SU-DHL-6 (cell line): ENCODE data around the gene MTA3.

ENCODE experiments used
- H2AFZ ChIP-seq: fragments of 200-600 bp; sonication (generic); 2 replicates; pipeline ENCODE4 v1.6.1; 2014; ENCODE audit warnings: low read depth, mild to moderate bottlenecking, moderate library complexity, mixed read lengths, antibody characterized with exemption, low read length; ENCODE audit not compliant: severe bottlenecking
- H3F3A ChIP-seq: fragments of 200-600 bp; shearing (Covaris generic); 2 replicates; pipeline ENCODE4 v1.6.0; 2016; ENCODE audit warnings: antibody characterized with exemption, mild to moderate bottlenecking; ENCODE audit not compliant: insufficient read depth
- H3K27ac ChIP-seq: fragments of 200-600 bp; sonication (generic); 2 replicates; pipeline ENCODE4 v1.5.1; 2016; ENCODE audit warnings: low read depth, mild to moderate bottlenecking, low read length, moderate library complexity, mixed read lengths
- H3K27me3 ChIP-seq: fragments of 200-600 bp; sonication (generic), shearing (Covaris generic); 2 replicates; pipeline ENCODE4 v1.6.0; 2014; ENCODE audit warnings: mild to moderate bottlenecking, low read length
- H3K36me3 ChIP-seq: fragments of 200-600 bp; sonication (generic); 2 replicates; pipeline ENCODE4 v1.6.1; 2014; ENCODE audit warnings: mild to moderate bottlenecking, low read length, mixed read lengths
- H3K4me2 ChIP-seq: fragments of 300-600, 200-600 bp; shearing (Covaris generic), sonication (generic); 2 replicates; pipeline ENCODE4 v1.6.0; 2014; ENCODE audit warnings: low read length, low read depth, mild to moderate bottlenecking; ENCODE audit not compliant: poor library complexity, severe bottlenecking
- H3K4me3 ChIP-seq: fragments of 200-600 bp; sonication (generic); 2 replicates; pipeline ENCODE4 v1.5.1; 2014; ENCODE audit warnings: antibody characterized with exemption, low read length, mild to moderate bottlenecking, mixed read lengths; ENCODE audit not compliant: insufficient read depth, poor library complexity, severe bottlenecking
- H3K79me2 ChIP-seq: fragments of 200-600 bp; sonication (generic); 2 replicates; pipeline ENCODE4 v1.6.1; 2014; ENCODE audit warnings: mild to moderate bottlenecking, low read length, moderate library complexity; ENCODE audit not compliant: insufficient read depth
- H3K9ac ChIP-seq: fragments of 200-600 bp; sonication (generic); 2 replicates; pipeline ENCODE4 v1.7.0; 2014; ENCODE audit warnings: mild to moderate bottlenecking, low read length
- H3K9me2 ChIP-seq: fragments of 200-600 bp; sonication (generic); replicated peaks from 2 replicates; pipeline ENCODE4 v1.6.1; 2014; ENCODE audit warnings: low read length; ENCODE audit not compliant: insufficient read depth
- H3K9me3 ChIP-seq: fragments of 200-600 bp; sonication (generic); 2 replicates; pipeline ENCODE4 v1.6.1; 2014; ENCODE audit warnings: low read length, mixed read lengths; ENCODE audit not compliant: insufficient read depth
- H4K20me1 ChIP-seq: fragments of 200-600 bp; sonication (generic); 2 replicates; pipeline ENCODE4 v1.6.1; 2014; ENCODE audit warnings: low read depth, mild to moderate bottlenecking, antibody characterized with exemption, low read length, moderate library complexity, mixed read lengths
- EZH2phosphoT487 ChIP-seq: fragments of 200-600 bp; sonication (generic), shearing (Covaris generic); conservative IDR thresholded peaks from 2 replicates; pipeline ENCODE4 v1.6.1; 2018; ENCODE audit warnings: mild to moderate bottlenecking, antibody characterized with exemption, low read length, moderate library complexity, mixed read lengths
- TF ChIP-seq, protein P1 (sequence below): fragments of 200-600 bp; sonication (generic); IDR thresholded peaks from one replicate; pipeline ENCODE4 v1.5.1; 2017; ENCODE audit warnings: antibody characterized with exemption, mild to moderate bottlenecking, low read length, moderate library complexity; ENCODE audit not compliant: insufficient read depth, poor library complexity, severe bottlenecking

Gene MTA3

DNA sequence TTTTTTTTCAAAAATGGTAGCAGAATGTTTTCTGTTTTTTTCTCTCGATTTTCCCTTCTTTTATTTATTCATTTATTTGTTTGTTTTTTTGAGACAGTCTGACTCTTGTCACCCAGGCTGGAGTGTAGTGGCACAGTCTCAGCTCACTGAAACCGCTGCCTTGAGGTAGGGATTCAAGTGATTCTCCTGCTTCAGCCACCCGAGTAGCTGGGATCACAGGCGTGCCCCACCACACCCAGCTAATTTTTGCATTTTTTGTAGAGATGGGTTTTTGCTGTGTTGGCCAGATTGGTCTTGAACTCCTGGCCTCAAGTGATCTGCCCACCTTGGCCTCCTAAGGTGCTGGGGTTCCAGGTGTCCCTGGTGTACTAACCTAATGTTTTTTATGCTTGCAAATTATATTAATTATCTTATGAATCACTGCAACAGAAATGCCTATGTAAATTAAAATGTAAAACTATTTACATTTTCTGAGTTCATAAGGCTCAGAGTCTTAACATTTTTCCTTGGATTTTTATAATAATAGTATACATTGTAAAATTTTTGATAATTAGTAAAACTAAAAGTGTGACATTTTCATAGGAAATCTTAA is 19.2 kb downstream of the MTA3 start:
- H3K79me2 ChIP-seq = peaks cover 84% of the 10 kb centered on the region

DNA sequence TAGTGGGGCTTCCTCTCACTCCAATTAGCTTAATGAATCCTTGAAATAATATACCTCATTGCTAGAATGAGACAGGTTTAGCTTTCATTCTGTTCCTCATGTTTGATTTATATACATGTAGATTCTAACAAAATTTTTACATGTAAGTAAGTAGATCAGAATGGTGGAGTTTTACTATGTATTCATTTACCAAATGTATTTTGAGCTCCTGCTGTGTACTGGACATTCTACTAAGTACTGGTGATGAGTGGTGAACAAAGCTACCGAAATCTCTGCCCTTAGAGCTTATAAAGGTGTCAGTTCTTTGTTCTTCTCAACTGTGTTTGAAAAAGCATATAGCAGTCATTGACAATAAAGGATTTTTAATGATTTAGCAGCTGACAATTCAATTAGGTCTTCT is 19.7 kb downstream of the MTA3 start:
- Histone ChIP-seq H3K79me2 (peaks cover 82% of the 10 kb centered on the region), H3F3A (peaks cover 19% of the 10 kb centered on the region), H3K27me3 (no peaks in the 10 kb centered on the region), H3K9me2 (no peaks in the 10 kb centered on the region), H3K36me3 (peaks cover 14% of the 10 kb centered on the region; the same call in 1 of the 2 replicates), H3K4me3 (no peak overlapping the region), H3K9ac (no peak overlapping the region), H4K20me1 (no peaks in the 10 kb centered on the region), H3K4me2 (no peak overlapping the region), H3K9me3 (no peaks in the 10 kb centered on the region), H3K27ac (peak overlapping the region; percentile 1; the same call in 1 of the 2 replicates), H2AFZ (no peak overlapping the region)
- no peak for TF ChIP-seq EZH2phosphoT487
- TF ChIP-seq, protein P1, sequence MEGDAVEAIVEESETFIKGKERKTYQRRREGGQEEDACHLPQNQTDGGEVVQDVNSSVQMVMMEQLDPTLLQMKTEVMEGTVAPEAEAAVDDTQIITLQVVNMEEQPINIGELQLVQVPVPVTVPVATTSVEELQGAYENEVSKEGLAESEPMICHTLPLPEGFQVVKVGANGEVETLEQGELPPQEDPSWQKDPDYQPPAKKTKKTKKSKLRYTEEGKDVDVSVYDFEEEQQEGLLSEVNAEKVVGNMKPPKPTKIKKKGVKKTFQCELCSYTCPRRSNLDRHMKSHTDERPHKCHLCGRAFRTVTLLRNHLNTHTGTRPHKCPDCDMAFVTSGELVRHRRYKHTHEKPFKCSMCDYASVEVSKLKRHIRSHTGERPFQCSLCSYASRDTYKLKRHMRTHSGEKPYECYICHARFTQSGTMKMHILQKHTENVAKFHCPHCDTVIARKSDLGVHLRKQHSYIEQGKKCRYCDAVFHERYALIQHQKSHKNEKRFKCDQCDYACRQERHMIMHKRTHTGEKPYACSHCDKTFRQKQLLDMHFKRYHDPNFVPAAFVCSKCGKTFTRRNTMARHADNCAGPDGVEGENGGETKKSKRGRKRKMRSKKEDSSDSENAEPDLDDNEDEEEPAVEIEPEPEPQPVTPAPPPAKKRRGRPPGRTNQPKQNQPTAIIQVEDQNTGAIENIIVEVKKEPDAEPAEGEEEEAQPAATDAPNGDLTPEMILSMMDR = no peak

More for the DNA sequence above, 19.2 kb downstream of the MTA3 start:
- no peaks in the 10 kb centered on the region for H3K9me3 ChIP-seq
- TF ChIP-seq, protein P1 = no peak
- no peak for TF ChIP-seq EZH2phosphoT487
- H3K4me2 ChIP-seq = no peak overlapping the region
- H3K27ac ChIP-seq = peak overlapping the region; percentile 1; the same call in 1 of the 2 replicates
- H3K4me3 ChIP-seq = no peak overlapping the region
- H4K20me1 ChIP-seq = no peaks in the 10 kb centered on the region
- no peak overlapping the region for H3K9ac ChIP-seq
- H3K9me2 ChIP-seq = no peaks in the 10 kb centered on the region
- no peak overlapping the region for H2AFZ ChIP-seq
- H3K27me3 ChIP-seq = no peaks in the 10 kb centered on the region
- H3F3A ChIP-seq = peaks cover 19% of the 10 kb centered on the region
- peaks cover 19% of the 10 kb centered on the region; the same call in 1 of the 2 replicates for H3K36me3 ChIP-seq

DNA sequence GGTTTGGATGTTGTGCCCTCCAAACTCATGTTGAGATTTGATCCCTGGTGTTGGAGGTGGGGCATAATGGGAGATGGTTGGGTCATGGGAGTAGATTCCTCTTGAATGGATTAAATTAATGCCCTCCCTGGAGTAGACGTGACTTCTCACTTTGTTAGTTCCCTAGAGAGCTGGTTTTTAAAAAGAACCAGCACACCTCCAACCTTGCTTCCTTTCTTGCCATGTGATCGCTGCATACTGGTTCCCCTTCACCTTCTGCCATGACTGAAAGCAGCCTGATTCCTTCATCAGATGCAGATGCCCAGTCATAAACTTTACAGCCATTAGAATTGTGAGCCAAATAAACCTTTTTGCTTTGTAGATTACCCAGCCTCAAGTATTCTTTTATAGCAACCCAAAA is 21.7 kb downstream of the MTA3 start:
- Histone ChIP-seq H4K20me1 (no peaks in the 10 kb centered on the region), H2AFZ (no peak overlapping the region), H3K27ac (0 out of 2 replicates have a peak overlapping the region, but pooled peaks have one; percentile 23), H3K4me2 (peak overlapping the region; percentile 17), H3F3A (peaks cover 22% of the 10 kb centered on the region), H3K9ac (no peak overlapping the region), H3K36me3 (peaks cover 11% of the 10 kb centered on the region; the same call in 1 of the 2 replicates), H3K27me3 (no peaks in the 10 kb centered on the region), H3K9me3 (no peaks in the 10 kb centered on the region), H3K79me2 (peaks cover 75% of the 10 kb centered on the region), H3K4me3 (no peak overlapping the region), H3K9me2 (no peaks in the 10 kb centered on the region)
- TF ChIP-seq EZH2phosphoT487 = no peak
- TF ChIP-seq, protein P1 = no peak
